GM23338 (cell line): ENCODE results near the gene CGNL1. TPM values are rescaled to one million over a fixed set of nuclear protein-coding genes. Genes with fewer than 3 reads are reported as not detected.

ENCODE experiments used
- ATAC-seq: fragments of 200-7000 bp; cut with Tn5 transposase; 3 replicates; pipeline ENCODE4 v1.9.1; 2020
- DNase-seq: peaks from one replicate; pipeline ENCODE4 v3.0.0-alpha.2; 2015; ENCODE audit warnings: low spot score
- H2AFZ ChIP-seq: fragments of 200-600 bp; sonication (generic); 2 replicates; pipeline ENCODE4 v1.8.0; 2016; ENCODE audit warnings: antibody characterized with exemption, mild to moderate bottlenecking, moderate library complexity
- H3F3A ChIP-seq: fragments of 200-600 bp; sonication (generic); replicated peaks from 2 replicates; pipeline ENCODE4 v1.8.0; 2017; ENCODE audit warnings: antibody characterized with exemption, mixed run types, low read depth
- H3K27ac ChIP-seq: fragments of 200-600 bp; sonication (generic); 2 replicates; pipeline ENCODE4 v1.6.1; 2016; ENCODE audit warnings: low read depth
- H3K27me3 ChIP-seq: fragments of 200-600 bp; sonication (generic); 2 replicates; pipeline ENCODE4 v1.8.0; 2016; ENCODE audit warnings: mild to moderate bottlenecking, mixed run types, moderate library complexity; ENCODE audit not compliant: insufficient read depth
- H3K36me3 ChIP-seq: fragments of 200-600 bp; sonication (generic); 2 replicates; pipeline ENCODE4 v1.8.0; 2016; ENCODE audit warnings: mild to moderate bottlenecking; ENCODE audit not compliant: insufficient read depth
- H3K4me1 ChIP-seq: fragments of 200-600 bp; sonication (generic); 2 replicates; pipeline ENCODE4 v1.8.0; 2016; ENCODE audit warnings: mild to moderate bottlenecking, moderate library complexity; ENCODE audit not compliant: insufficient read depth
- H3K4me2 ChIP-seq: fragments of 200-600 bp; sonication (generic); 2 replicates; pipeline ENCODE4 v1.7.1; 2017; ENCODE audit warnings: mixed run types
- H3K4me3 ChIP-seq: fragments of 200-600 bp; sonication (generic); 2 replicates; pipeline ENCODE4 v1.6.1; 2016; ENCODE audit warnings: mixed run types
- H3K79me2 ChIP-seq: fragments of 200-600 bp; sonication (generic); replicated peaks from 2 replicates; pipeline ENCODE4 v1.8.0; 2017; ENCODE audit warnings: mild to moderate bottlenecking; ENCODE audit not compliant: insufficient read depth
- H3K9me2 ChIP-seq: fragments of 200-600 bp; sonication (generic); 2 replicates; pipeline ENCODE4 v1.8.0; 2017; ENCODE audit not compliant: insufficient read depth
- H4K20me1 ChIP-seq: fragments of 200-600 bp; sonication (generic); replicated peaks from 2 replicates; pipeline ENCODE4 v1.8.0; 2017; ENCODE audit warnings: mild to moderate bottlenecking; ENCODE audit not compliant: insufficient read depth
- H3K27ac Mint-ChIP-seq: 2 replicates; pipeline ENCODE4 v1.8.0; 2020; ENCODE audit warnings: inconsistent platforms, mild to moderate bottlenecking, moderate library complexity, mixed read lengths
- H3K27me3 Mint-ChIP-seq: 3 replicates; pipeline ENCODE4 v1.8.0; 2022; ENCODE audit warnings: low read depth, mild to moderate bottlenecking, moderate library complexity, mixed read lengths, inconsistent platforms; ENCODE audit not compliant: insufficient read depth, poor library complexity
- H3K36me3 Mint-ChIP-seq: 3 replicates; pipeline ENCODE4 v1.8.0; 2021; ENCODE audit warnings: low read depth, mild to moderate bottlenecking, inconsistent platforms, moderate library complexity, mixed read lengths
- H3K4me1 Mint-ChIP-seq: 3 replicates; pipeline ENCODE4 v1.8.0; 2020; ENCODE audit warnings: mild to moderate bottlenecking, inconsistent platforms, mixed read lengths
- H3K4me3 Mint-ChIP-seq: 3 replicates; pipeline ENCODE4 v1.8.0; 2021; ENCODE audit warnings: moderate library complexity, mild to moderate bottlenecking, inconsistent platforms, mixed read lengths
- H3K9me3 Mint-ChIP-seq: 3 replicates; pipeline ENCODE4 v1.8.0; 2020; ENCODE audit warnings: moderate library complexity, mild to moderate bottlenecking, inconsistent platforms, mixed read lengths
- CREB1 ChIP-seq: fragments of 250-450 bp; sonication (Bioruptor Pico); IDR thresholded peaks from 2 replicates; pipeline ENCODE4 v1.5.0; 2020; ENCODE audit warnings: low read depth, mild to moderate bottlenecking, moderate library complexity
- EZH2 ChIP-seq: fragments of 200-600 bp; sonication (generic); IDR thresholded peaks from one replicate; pipeline ENCODE4 v1.8.0; 2017; ENCODE audit warnings: antibody characterized with exemption, mild to moderate bottlenecking, low read depth; ENCODE audit not compliant: unreplicated experiment
- EZH2phosphoT487 ChIP-seq: fragments of 200-600 bp; sonication (generic); IDR thresholded peaks from one replicate; pipeline ENCODE4 v1.8.1; 2018; ENCODE audit warnings: antibody characterized with exemption; ENCODE audit not compliant: unreplicated experiment
- JUNB ChIP-seq: IDR thresholded peaks from one replicate; pipeline ENCODE4 v1.6.1; 2016; ENCODE audit warnings: antibody characterized with exemption; ENCODE audit not compliant: unreplicated experiment
- NANOG ChIP-seq: IDR thresholded peaks from 2 replicates; pipeline ENCODE4 v1.6.1; 2016; ENCODE audit warnings: antibody characterized with exemption, borderline replicate concordance
- POLR2AphosphoS5 ChIP-seq: IDR thresholded peaks from 2 replicates; pipeline ENCODE4 v1.6.1; 2016; ENCODE audit warnings: antibody characterized with exemption, low read depth
- STAT1 ChIP-seq: IDR thresholded peaks from one replicate; pipeline ENCODE4 v1.6.1; 2016; ENCODE audit warnings: antibody characterized with exemption; ENCODE audit not compliant: unreplicated experiment
- ZNF114 ChIP-seq: fragments of 250-450 bp; sonication (Bioruptor Pico); IDR thresholded peaks from 2 replicates; pipeline ENCODE4 v1.5.0; 2020; ENCODE audit warnings: mild to moderate bottlenecking, moderate library complexity
- ZNF331 ChIP-seq: fragments of 250-450 bp; sonication (Bioruptor Pico); IDR thresholded peaks from 2 replicates; pipeline ENCODE4 v1.5.0; 2020; ENCODE audit warnings: low read depth, mild to moderate bottlenecking, moderate library complexity
- polyA plus RNA-seq: library from polyadenylated mRNA; unstranded; fragments of >200 nt; fragmentation: Nextera tagmentation; extraction: Ambion mirVana; gene quantifications from 2 replicates; pipeline ENCODE4 v1.2.1, GENCODE V29; 2016
- total RNA-seq: library from RNA; depleted of rRNA; stranded (reverse); fragments of >200 nt; shearing (Covaris generic); gene quantifications from 2 replicates; pipeline ENCODE4 v1.2.3, GENCODE V29; 2014
- TF ChIP-seq, protein P1 (sequence below), 2 experiments: fragments of 200-600 bp in 1 of 2; sonication (generic) in 1 of 2; conservative IDR thresholded peaks; 2 replicates each; pipeline versions ENCODE4 v1.5.1 to v1.6.1; 2016 to 2017; ENCODE audit warnings: antibody characterized with exemption in 2 of 2, low read depth in 2 of 2, mild to moderate bottlenecking in 2 of 2, moderate library complexity in 1 of 2
- TF ChIP-seq, protein P2 (sequence below): IDR thresholded peaks from one replicate; pipeline ENCODE4 v1.6.1; 2018; ENCODE audit warnings: antibody characterized with exemption; ENCODE audit not compliant: unreplicated experiment
- TF ChIP-seq, protein P3 (sequence below): IDR thresholded peaks from 2 replicates; pipeline ENCODE4 v1.6.1; 2016; ENCODE audit warnings: antibody characterized with exemption

Gene CGNL1
- total and polyA plus RNA-seq, 2 experiments from 2014 or later = 20.0 to 57.8 TPM

DNA sequence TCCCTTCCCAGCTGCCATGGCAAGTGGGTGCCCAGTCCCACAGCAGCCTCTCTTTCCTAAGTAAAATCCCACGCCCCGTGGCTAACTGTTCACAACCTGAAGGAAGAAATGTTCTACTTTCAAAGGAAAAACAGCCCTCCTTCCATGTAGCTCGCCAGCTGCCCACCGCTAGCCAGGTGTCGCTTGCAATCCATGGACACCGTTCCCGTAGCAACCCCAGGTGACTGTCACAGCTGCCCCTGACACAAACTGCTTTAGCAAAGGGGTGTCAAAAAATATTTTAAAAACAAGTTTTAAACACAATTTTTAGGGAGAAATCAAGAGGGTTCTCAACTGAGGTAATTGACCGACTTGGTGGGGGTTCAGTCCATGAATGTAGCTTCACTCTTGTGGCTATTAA lies 21.0 kb upstream of the CGNL1 start:
- H3K27ac ChIP-seq = no peak overlapping the region
- H3K9me3 Mint-ChIP-seq = no peaks in the 10 kb centered on the region
- DNase-seq (peak; percentile 43), ATAC-seq (no peak)
- TF ChIP-seq ZNF114 (CRISPR knock-in tag) (no peak), JUNB (no peak), POLR2AphosphoS5 (no peak), NANOG (no peak), STAT1 (no peak), EZH2phosphoT487 (no peak), EZH2 (no peak), ZNF331 (no peak), CREB1 (CRISPR knock-in tag) (no peak)
- TF ChIP-seq, protein P1, sequence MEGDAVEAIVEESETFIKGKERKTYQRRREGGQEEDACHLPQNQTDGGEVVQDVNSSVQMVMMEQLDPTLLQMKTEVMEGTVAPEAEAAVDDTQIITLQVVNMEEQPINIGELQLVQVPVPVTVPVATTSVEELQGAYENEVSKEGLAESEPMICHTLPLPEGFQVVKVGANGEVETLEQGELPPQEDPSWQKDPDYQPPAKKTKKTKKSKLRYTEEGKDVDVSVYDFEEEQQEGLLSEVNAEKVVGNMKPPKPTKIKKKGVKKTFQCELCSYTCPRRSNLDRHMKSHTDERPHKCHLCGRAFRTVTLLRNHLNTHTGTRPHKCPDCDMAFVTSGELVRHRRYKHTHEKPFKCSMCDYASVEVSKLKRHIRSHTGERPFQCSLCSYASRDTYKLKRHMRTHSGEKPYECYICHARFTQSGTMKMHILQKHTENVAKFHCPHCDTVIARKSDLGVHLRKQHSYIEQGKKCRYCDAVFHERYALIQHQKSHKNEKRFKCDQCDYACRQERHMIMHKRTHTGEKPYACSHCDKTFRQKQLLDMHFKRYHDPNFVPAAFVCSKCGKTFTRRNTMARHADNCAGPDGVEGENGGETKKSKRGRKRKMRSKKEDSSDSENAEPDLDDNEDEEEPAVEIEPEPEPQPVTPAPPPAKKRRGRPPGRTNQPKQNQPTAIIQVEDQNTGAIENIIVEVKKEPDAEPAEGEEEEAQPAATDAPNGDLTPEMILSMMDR (conservative IDR thresholded peaks at IDR 0.05; ENCODE audit: low read depth in 2 of 2) = no peak
- TF ChIP-seq, protein P2, sequence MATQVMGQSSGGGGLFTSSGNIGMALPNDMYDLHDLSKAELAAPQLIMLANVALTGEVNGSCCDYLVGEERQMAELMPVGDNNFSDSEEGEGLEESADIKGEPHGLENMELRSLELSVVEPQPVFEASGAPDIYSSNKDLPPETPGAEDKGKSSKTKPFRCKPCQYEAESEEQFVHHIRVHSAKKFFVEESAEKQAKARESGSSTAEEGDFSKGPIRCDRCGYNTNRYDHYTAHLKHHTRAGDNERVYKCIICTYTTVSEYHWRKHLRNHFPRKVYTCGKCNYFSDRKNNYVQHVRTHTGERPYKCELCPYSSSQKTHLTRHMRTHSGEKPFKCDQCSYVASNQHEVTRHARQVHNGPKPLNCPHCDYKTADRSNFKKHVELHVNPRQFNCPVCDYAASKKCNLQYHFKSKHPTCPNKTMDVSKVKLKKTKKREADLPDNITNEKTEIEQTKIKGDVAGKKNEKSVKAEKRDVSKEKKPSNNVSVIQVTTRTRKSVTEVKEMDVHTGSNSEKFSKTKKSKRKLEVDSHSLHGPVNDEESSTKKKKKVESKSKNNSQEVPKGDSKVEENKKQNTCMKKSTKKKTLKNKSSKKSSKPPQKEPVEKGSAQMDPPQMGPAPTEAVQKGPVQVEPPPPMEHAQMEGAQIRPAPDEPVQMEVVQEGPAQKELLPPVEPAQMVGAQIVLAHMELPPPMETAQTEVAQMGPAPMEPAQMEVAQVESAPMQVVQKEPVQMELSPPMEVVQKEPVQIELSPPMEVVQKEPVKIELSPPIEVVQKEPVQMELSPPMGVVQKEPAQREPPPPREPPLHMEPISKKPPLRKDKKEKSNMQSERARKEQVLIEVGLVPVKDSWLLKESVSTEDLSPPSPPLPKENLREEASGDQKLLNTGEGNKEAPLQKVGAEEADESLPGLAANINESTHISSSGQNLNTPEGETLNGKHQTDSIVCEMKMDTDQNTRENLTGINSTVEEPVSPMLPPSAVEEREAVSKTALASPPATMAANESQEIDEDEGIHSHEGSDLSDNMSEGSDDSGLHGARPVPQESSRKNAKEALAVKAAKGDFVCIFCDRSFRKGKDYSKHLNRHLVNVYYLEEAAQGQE = no peak
- no peaks in the 10 kb centered on the region for H3K27me3 ChIP-seq
- no peak overlapping the region for H2AFZ ChIP-seq
- peaks cover 49% of the 10 kb centered on the region for H3K4me1 Mint-ChIP-seq
- H3K4me3 Mint-ChIP-seq = no peak overlapping the region
- H3K36me3 Mint-ChIP-seq = no peaks in the 10 kb centered on the region; the same call in 1 of the 3 replicates
- no peaks in the 10 kb centered on the region for H3F3A ChIP-seq
- H3K9me2 ChIP-seq = peaks cover 13% of the 10 kb centered on the region; the same call in 1 of the 2 replicates
- no peaks in the 10 kb centered on the region for H3K79me2 ChIP-seq
- H3K4me1 ChIP-seq = peaks cover 33% of the 10 kb centered on the region
- H3K4me3 ChIP-seq = no peak overlapping the region
- H3K4me2 ChIP-seq = peak overlapping the region; percentile 12; the same call in 1 of the 2 replicates
- no peaks in the 10 kb centered on the region for H3K36me3 ChIP-seq
- H3K27ac Mint-ChIP-seq = no peak overlapping the region
- peaks cover 7% of the 10 kb centered on the region for H3K27me3 Mint-ChIP-seq
- no peaks in the 10 kb centered on the region for H4K20me1 ChIP-seq

DNA sequence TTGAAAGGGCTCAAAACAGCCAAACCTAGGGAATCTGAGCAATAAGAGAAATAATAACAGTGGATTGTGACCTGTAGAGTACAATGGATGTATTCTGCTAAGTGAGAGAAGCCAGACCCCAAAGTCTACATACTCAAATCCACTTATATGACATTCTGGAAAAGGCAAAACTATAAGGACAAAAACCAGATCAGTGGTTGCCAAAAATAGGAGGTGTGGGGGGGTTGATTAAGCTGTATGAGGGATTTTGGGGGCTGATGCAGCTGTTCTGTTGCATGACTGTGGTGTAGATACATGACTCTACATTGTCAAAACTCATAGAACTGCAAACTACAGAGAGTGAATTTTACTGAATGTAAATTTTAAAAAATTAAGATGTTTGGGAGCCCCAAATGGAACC lies 20.1 kb upstream of the CGNL1 start:
- Histone ChIP-seq H3K27me3 (no peaks in the 10 kb centered on the region), H3K9me2 (peaks cover 13% of the 10 kb centered on the region; the same call in 1 of the 2 replicates), H3F3A (no peaks in the 10 kb centered on the region), H4K20me1 (no peaks in the 10 kb centered on the region), H3K27ac (peak overlapping the region; percentile 55), H3K36me3 (no peaks in the 10 kb centered on the region), H3K4me2 (peak overlapping the region; percentile 12), H2AFZ (no peak overlapping the region), H3K79me2 (no peaks in the 10 kb centered on the region), H3K4me3 (no peak overlapping the region), H3K4me1 (peaks cover 33% of the 10 kb centered on the region)
- ATAC-seq (no peak), DNase-seq (no peak)
- peaks cover 49% of the 10 kb centered on the region for H3K4me1 Mint-ChIP-seq
- H3K4me3 Mint-ChIP-seq = no peak overlapping the region
- H3K36me3 Mint-ChIP-seq = no peaks in the 10 kb centered on the region; the same call in 1 of the 3 replicates
- H3K27me3 Mint-ChIP-seq = peaks cover 7% of the 10 kb centered on the region
- H3K9me3 Mint-ChIP-seq = no peaks in the 10 kb centered on the region
- H3K27ac Mint-ChIP-seq = peak overlapping the region; percentile 42
- TF ChIP-seq, protein P3, sequence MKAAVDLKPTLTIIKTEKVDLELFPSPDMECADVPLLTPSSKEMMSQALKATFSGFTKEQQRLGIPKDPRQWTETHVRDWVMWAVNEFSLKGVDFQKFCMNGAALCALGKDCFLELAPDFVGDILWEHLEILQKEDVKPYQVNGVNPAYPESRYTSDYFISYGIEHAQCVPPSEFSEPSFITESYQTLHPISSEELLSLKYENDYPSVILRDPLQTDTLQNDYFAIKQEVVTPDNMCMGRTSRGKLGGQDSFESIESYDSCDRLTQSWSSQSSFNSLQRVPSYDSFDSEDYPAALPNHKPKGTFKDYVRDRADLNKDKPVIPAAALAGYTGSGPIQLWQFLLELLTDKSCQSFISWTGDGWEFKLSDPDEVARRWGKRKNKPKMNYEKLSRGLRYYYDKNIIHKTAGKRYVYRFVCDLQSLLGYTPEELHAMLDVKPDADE = no peak
- TF ChIP-seq CREB1 (CRISPR knock-in tag) = no peak
